Loucy (cell line): ENCODE results near the gene DYRK3.

ENCODE experiments used
- CTCF ChIP-seq: fragments of 200-600 bp; sonication (generic); conservative IDR thresholded peaks from 2 replicates; pipeline ENCODE4 v1.5.1; 2014; ENCODE audit warnings: mild to moderate bottlenecking, antibody characterized with exemption, low read length
- EZH2phosphoT487 ChIP-seq: fragments of 200-600 bp; IDR thresholded peaks from 2 replicates; pipeline ENCODE4 v1.6.1; 2018; ENCODE audit warnings: antibody characterized with exemption, mild to moderate bottlenecking, moderate library complexity, borderline replicate concordance

DNA sequence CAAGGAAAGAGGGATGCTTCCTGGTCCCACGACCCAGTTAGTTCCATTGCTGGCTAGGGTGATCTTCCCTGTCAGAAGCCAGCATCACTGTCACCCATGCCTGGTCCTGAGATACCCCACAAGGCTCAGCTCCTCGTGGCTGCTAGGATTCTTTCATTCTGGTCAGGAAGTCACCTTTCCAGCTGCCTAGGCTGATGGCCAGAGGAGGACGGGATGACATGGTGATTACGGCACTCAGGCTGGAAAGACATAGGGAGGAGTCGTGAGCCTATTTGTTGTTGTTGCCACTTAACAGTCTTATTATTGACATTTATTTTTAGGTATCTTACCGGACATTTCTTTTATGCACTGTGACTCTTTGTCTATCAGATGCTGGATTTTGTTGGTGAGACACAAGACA, 29.4 kb downstream of the DYRK3 start:
- TF ChIP-seq CTCF (no peak), EZH2phosphoT487 (no peak)
